Uterus (tissue), 4 donors: Measurements from ENCODE around the gene LEFTY1. TPM values are rescaled to one million over a fixed set of nuclear protein-coding genes. Genes with fewer than 3 reads are reported as not detected.

Experiments used
- DNase-seq, 2 donors: peaks; one replicate each; pipeline ENCODE4 v3.0.0-alpha.2; 2019 to 2020
- H3K27ac ChIP-seq, 2 donors: fragments of 200-600 bp; sonication (generic); 1 replicate in 1 of 2; 2 replicates in 1 of 2; pipeline ENCODE4 v1.5.1; 2016 to 2018
- H3K27me3 ChIP-seq, 2 donors: fragments of 200-600 bp; sonication (generic); one replicate each; pipeline ENCODE4 v1.5.1; 2018 to 2019; ENCODE audit warnings: control low read depth in 1 of 2
- H3K36me3 ChIP-seq, 2 donors: fragments of 200-600 bp; sonication (generic); one replicate each; pipeline ENCODE4 v1.5.1; 2019; ENCODE audit warnings: control low read depth in 1 of 2
- H3K4me1 ChIP-seq, 2 donors: fragments of 200-600 bp; sonication (generic); one replicate each; pipeline ENCODE4 v1.5.1; 2018 to 2019; ENCODE audit warnings: control low read depth in 1 of 2
- H3K4me3 ChIP-seq, 2 donors: fragments of 200-600 bp; sonication (generic); 1 replicate in 1 of 2; 2 replicates in 1 of 2; pipeline ENCODE4 v1.5.1; 2018 to 2019; ENCODE audit warnings: mild to moderate bottlenecking in 1 of 2
- H3K9me3 ChIP-seq, 2 donors: fragments of 200-600 bp; sonication (generic); one replicate each; pipeline ENCODE4 v1.5.1; 2019; ENCODE audit warnings: control low read depth in 1 of 2
- CTCF ChIP-seq, 4 experiments: fragments of 200-600 bp in 2 of 4; fragments of 450-650 bp in 2 of 4; sonication (generic) in 2 of 4; IDR thresholded peaks; one replicate each; pipeline ENCODE4 v1.5.1; 2016 to 2019; ENCODE audit warnings: antibody characterized with exemption in 4 of 4, mild to moderate bottlenecking in 2 of 4, moderate library complexity in 1 of 4
- POLR2A ChIP-seq, 2 donors: fragments of 450-650 bp; IDR thresholded peaks; one replicate each; pipeline ENCODE4 v1.6.1; 2016; ENCODE audit warnings: antibody characterized with exemption in 2 of 2, mild to moderate bottlenecking in 1 of 2, moderate library complexity in 1 of 2
- intact Hi-C: fragments of 100-400 bp; cut with DNase I; formaldehyde crosslinking; loops from one replicate; pipeline ENCODE4 v1.15.1; 2023; ENCODE audit warnings: low total_unique reads
- total RNA-seq, 4 donors: library from RNA; depleted of rRNA in 3 of 4; stranded (reverse); fragments of >200 nt in 3 of 4; gene quantifications; one replicate each; pipeline versions ENCODE4 v1.1.0 to v1.2.4, GENCODE V29; 2014 to 2023
- donor health status: DM: yes; HTN: yes; CAD: no.

The LEFTY1 gene
- total RNA-seq, 4 donors from 2014 or later: 1.1 to 3.5 TPM; not detected in 2

GRCh38 chr1:225880636-225881035 lies 8.3 kb downstream of the LEFTY1 start:
- Histone ChIP-seq H3K27ac (peak overlapping the region; percentile 90 to 91), H3K9me3 (no peaks in the 10 kb centered on the region), H3K4me3 (peak overlapping the region in 1 of 2 donors; percentile 73), H3K4me1 (peaks cover 0 to 28% of the 10 kb centered on the region in 2 donors), H3K36me3 (no peaks in the 10 kb centered on the region), H3K27me3 (no peaks in the 10 kb centered on the region)
- no peak for TF ChIP-seq CTCF (IDR thresholded peaks at IDR 0.05)
- TF ChIP-seq POLR2A (IDR thresholded peaks at IDR 0.05): no peak
- DNase-seq: no peak
- intact Hi-C loops: no loop called here

GRCh38 chr1:225880222-225880588 lies 8.7 kb downstream of the LEFTY1 start:
- Histone ChIP-seq H3K4me3 (no peak overlapping the region), H3K9me3 (no peaks in the 10 kb centered on the region), H3K27ac (peak overlapping the region; percentile 90 to 91), H3K36me3 (no peaks in the 10 kb centered on the region), H3K27me3 (no peaks in the 10 kb centered on the region), H3K4me1 (peaks cover 0 to 28% of the 10 kb centered on the region in 2 donors)
- DNase-seq: no peak
- TF ChIP-seq CTCF (IDR thresholded peaks at IDR 0.05): no peak
- no peak for TF ChIP-seq POLR2A (IDR thresholded peaks at IDR 0.05)
- intact Hi-C loops: no loop called here

- Histone ChIP-seq H3K9me3 (no peaks in the 10 kb centered on the region), H3K27me3 (no peaks in the 10 kb centered on the region), H3K27ac (peak overlapping the region in 1 of 2 donors; percentile 91), H3K36me3 (no peaks in the 10 kb centered on the region), H3K4me3 (no peak overlapping the region), H3K4me1 (peaks cover 0 to 28% of the 10 kb centered on the region in 2 donors)
- intact Hi-C loops: no loop called here
- TF ChIP-seq POLR2A (IDR thresholded peaks at IDR 0.05) (no peak), CTCF (IDR thresholded peaks at IDR 0.05) (no peak)
- no peak for DNase-seq
Observed at GRCh38 chr1:225879521-225880221, 9.3 kb downstream of the LEFTY1 start.

- Histone ChIP-seq H3K4me1 (peaks cover 0 to 28% of the 10 kb centered on the region in 2 donors), H3K4me3 (no peak overlapping the region), H3K36me3 (no peaks in the 10 kb centered on the region), H3K9me3 (no peaks in the 10 kb centered on the region), H3K27me3 (no peaks in the 10 kb centered on the region), H3K27ac (peak overlapping the region; percentile 14 to 56)
- no peak for TF ChIP-seq CTCF (IDR thresholded peaks at IDR 0.05)
- TF ChIP-seq POLR2A (IDR thresholded peaks at IDR 0.05): no peak
- intact Hi-C loops: no loop called here
- no peak for DNase-seq
Observed at GRCh38 chr1:225878282-225878681, 10.7 kb downstream of the LEFTY1 start.

- DNase-seq: peak; percentile 61
- Histone ChIP-seq H3K9me3 (no peaks in the 10 kb centered on the region), H3K4me3 (no peak overlapping the region), H3K4me1 (peaks cover 0 to 28% of the 10 kb centered on the region in 2 donors), H3K27ac (peak overlapping the region; percentile 14 to 56), H3K27me3 (no peaks in the 10 kb centered on the region), H3K36me3 (no peaks in the 10 kb centered on the region)
- TF ChIP-seq POLR2A (IDR thresholded peaks at IDR 0.05) (no peak), CTCF (IDR thresholded peaks at IDR 0.05) (peak in 3 of 4 experiments; percentile 25 to 51 (median 37))
- intact Hi-C loops: no loop called here
Observed at GRCh38 chr1:225877580-225877979, 11.4 kb downstream of the LEFTY1 start.
